ENCODE measurements around the gene ALS2CL. TPM values are rescaled to one million over a fixed set of nuclear protein-coding genes. Genes with fewer than 3 reads are reported as not detected.

The ALS2CL gene
- total RNA-seq, 4 donors from 2014 or later: 55.8 to 68.5 (median 63.7) TPM

GRCh38 chr3:46676601-46677410 is 16.7 kb downstream of the ALS2CL start:
- no peak overlapping the region for H3K4me3 ChIP-seq (replicated peaks in 1 of 3)
- WGBS, 2 donors: 88 to 89% methylated on average over 4 to 11 of the region's 16 CpGs
- no peaks in the 10 kb centered on the region for H3K9me3 ChIP-seq
- no peaks in the 10 kb centered on the region for H3K27me3 ChIP-seq
- H3K4me1 ChIP-seq: peaks cover 24 to 34% of the 10 kb centered on the region in 2 donors
- no peak overlapping the region for H3K27ac ChIP-seq
- no peak for TF ChIP-seq CTCF (IDR thresholded peaks at IDR 0.05)
- TF ChIP-seq POLR2A (IDR thresholded peaks at IDR 0.05): no peak
- DNase-seq: peak in 1 of 2 donors; percentile 2
- intact Hi-C loops (cut with DNase I): no loop called here
- peaks cover 0 to 18% of the 10 kb centered on the region in 2 donors for H3K36me3 ChIP-seq

GRCh38 chr3:46675843-46676567 is 17.5 kb downstream of the ALS2CL start:
- H3K4me3 ChIP-seq (replicated peaks in 1 of 3): no peak overlapping the region
- WGBS, 2 donors: 57 to 73% methylated on average over 7 of the region's 9 CpGs
- DNase-seq: peak in 1 of 2 donors; percentile 14

GRCh38 chr3:46675426-46675825 is 18.1 kb downstream of the ALS2CL start:
- peaks cover 15 to 21% of the 10 kb centered on the region in 2 donors for H3K4me1 ChIP-seq
- no peak for DNase-seq
- H3K27me3 ChIP-seq: no peaks in the 10 kb centered on the region
- WGBS, 2 donors: 92 to 96% methylated on average over 4 to 6 of the region's 6 CpGs
- H3K36me3 ChIP-seq: peaks cover 0 to 18% of the 10 kb centered on the region in 2 donors
- H3K9me3 ChIP-seq: no peaks in the 10 kb centered on the region
- intact Hi-C loops (cut with DNase I): no loop called here
- no peak overlapping the region for H3K27ac ChIP-seq
- TF ChIP-seq POLR2A (IDR thresholded peaks at IDR 0.05) (no peak), CTCF (IDR thresholded peaks at IDR 0.05) (no peak)
- no peak overlapping the region for H3K4me3 ChIP-seq (replicated peaks in 1 of 3)

More at GRCh38 chr3:46675843-46676567, 17.5 kb downstream of the ALS2CL start:
- TF ChIP-seq CTCF (IDR thresholded peaks at IDR 0.05) (no peak), POLR2A (IDR thresholded peaks at IDR 0.05) (no peak)
- peaks cover 0 to 18% of the 10 kb centered on the region in 2 donors for H3K36me3 ChIP-seq
- H3K27me3 ChIP-seq: no peaks in the 10 kb centered on the region
- H3K4me1 ChIP-seq: peaks cover 21 to 27% of the 10 kb centered on the region in 2 donors
- no peak overlapping the region for H3K27ac ChIP-seq
- H3K9me3 ChIP-seq: no peaks in the 10 kb centered on the region
- intact Hi-C loops (cut with DNase I): no loop called here

- intact Hi-C loops (cut with DNase I): no loop called here
- Histone ChIP-seq H3K4me1 (peaks cover 4 to 9% of the 10 kb centered on the region in 2 donors), H3K27ac (no peak overlapping the region), H3K4me3 (replicated peaks in 1 of 3) (no peak overlapping the region), H3K9me3 (no peaks in the 10 kb centered on the region), H3K36me3 (peaks cover 0 to 18% of the 10 kb centered on the region in 2 donors), H3K27me3 (no peaks in the 10 kb centered on the region)
- DNase-seq: no peak
- 95 to 97% methylated on average over 10 to 11 of the region's 12 CpGs for WGBS, 2 donors
- TF ChIP-seq CTCF (IDR thresholded peaks at IDR 0.05) (no peak), POLR2A (IDR thresholded peaks at IDR 0.05) (no peak)
Observed at GRCh38 chr3:46674031-46674845, 19.2 kb downstream of the ALS2CL start.

Measured in thyroid gland (tissue), 4 donors.